GM12878 (cell line): ENCODE measurements around the gene SCTR. TPM values are rescaled to one million over a fixed set of nuclear protein-coding genes. Genes with fewer than 3 reads are reported as not detected.

Experiments
- ATAC-seq: fragments of 200-7000 bp; cut with Tn5 transposase; 3 replicates; pipeline ENCODE4 v1.9.1; 2020; ENCODE audit warnings: mild to moderate bottlenecking, moderate library complexity
- BruUV-seq: library from RNA; stranded (reverse); fragments of 400-500 nt; replicated peaks from 2 replicates; lab custom pipeline; 2021; lab: Mats Ljungman, UMichigan
- CTCF ChIA-PET: fragments of 300-600 bp; sonication (Branson Sonifier 250); formaldehyde crosslinking; extraction: SDS; loops from one replicate; lab custom pipeline; 2021; ENCODE audit warnings: inconsistent platforms; lab: Yijun Ruan, JAX
- POLR2A ChIA-PET: fragments of 350-600 bp; formaldehyde crosslinking; extraction: SDS; loops from one replicate; lab custom pipeline; 2021; ENCODE audit warnings: inconsistent platforms; lab: Charles Lee
- RAD21 ChIA-PET: fragments of 300-600 bp; sonication (Branson Sonifier 250); formaldehyde crosslinking; loops from one replicate; lab custom pipeline; 2023; ENCODE audit warnings: antibody characterized with exemption; ENCODE audit not compliant: unreplicated experiment; lab: Charles Lee
- SMC1A ChIA-PET: fragments of 300-600 bp; sonication (Branson Sonifier 250); formaldehyde crosslinking; loops from one replicate; lab custom pipeline; 2023; ENCODE audit not compliant: unreplicated experiment, uncharacterized antibody; lab: Charles Lee
- DNase-seq: peaks from one replicate; pipeline ENCODE4 v3.0.0-alpha.2; 2011; ENCODE audit warnings: low read depth, low spot score
- FAIRE-seq: peaks from 3 replicates; lab custom pipeline; 2011; peaks lifted over from hg19 to GRCh38; lab: Jason Lieb, UNC
- H2AFZ ChIP-seq: 2 replicates; pipeline ENCODE4 v1.6.0; 2011; ENCODE audit warnings: low read depth, low read length, control low read depth; ENCODE audit not compliant: control insufficient read depth
- H3K27ac ChIP-seq: 2 replicates; pipeline ENCODE4 v1.5.1; 2011; ENCODE audit warnings: control low read depth; ENCODE audit not compliant: control insufficient read depth, insufficient read depth
- H3K27me3 ChIP-seq, 2 experiments: replicated peaks in 1 of 2; 2 replicates each; pipeline versions ENCODE4 v1.6.0 to v1.6.1; 2011; ENCODE audit warnings: low read length in 1 of 2; ENCODE audit not compliant: control insufficient read depth in 2 of 2, insufficient read depth in 2 of 2
- H3K36me3 ChIP-seq, 2 experiments: 2 replicates each; pipeline ENCODE4 v1.5.1; 2011; ENCODE audit warnings: low read length in 1 of 2; ENCODE audit not compliant: control insufficient read depth in 2 of 2, insufficient read depth in 2 of 2
- H3K4me1 ChIP-seq: 2 replicates; pipeline ENCODE4 v1.6.1; 2011; ENCODE audit warnings: mild to moderate bottlenecking, low read length, moderate library complexity, mixed read lengths; ENCODE audit not compliant: control insufficient read depth, insufficient read depth
- H3K4me2 ChIP-seq: 2 replicates; pipeline ENCODE4 v1.6.0; 2011; ENCODE audit warnings: control low read depth; ENCODE audit not compliant: control insufficient read depth, insufficient read depth
- H3K4me3 ChIP-seq: fragments of 200-600 bp; sonication (generic); 2 replicates; pipeline ENCODE4 v1.5.1; 2016
- H3K79me2 ChIP-seq: 2 replicates; pipeline ENCODE4 v1.6.0; 2011; ENCODE audit warnings: low read length; ENCODE audit not compliant: control insufficient read depth, insufficient read depth
- H3K9ac ChIP-seq: 2 replicates; pipeline ENCODE4 v1.8.0; 2011; ENCODE audit warnings: low read length, control low read depth, mixed read lengths; ENCODE audit not compliant: control insufficient read depth, insufficient read depth
- H3K9me3 ChIP-seq: replicated peaks from 3 replicates; pipeline ENCODE4 v1.5.1; 2011; ENCODE audit warnings: mild to moderate bottlenecking, low read length; ENCODE audit not compliant: control insufficient read depth, insufficient read depth
- H4K20me1 ChIP-seq: 2 replicates; pipeline ENCODE4 v1.6.0; 2011; ENCODE audit not compliant: control insufficient read depth, insufficient read depth
- BACH1 ChIP-seq: fragments of 450-650 bp; IDR thresholded peaks from 2 replicates; pipeline ENCODE4 v1.6.1; 2017; ENCODE audit warnings: mild to moderate bottlenecking, borderline replicate concordance
- BCL3 ChIP-seq: IDR thresholded peaks from 2 replicates; pipeline ENCODE4 v1.6.1; 2011; ENCODE audit warnings: borderline replicate concordance, low read depth, mild to moderate bottlenecking, moderate library complexity, low read length; ENCODE audit not compliant: insufficient read depth, poor library complexity, severe bottlenecking
- ZBTB4 ChIP-seq: fragments of 450-650 bp; formaldehyde crosslinking; IDR thresholded peaks from 2 replicates; pipeline ENCODE4 v1.4.0; 2022; ENCODE audit warnings: mild to moderate bottlenecking, moderate library complexity
- WGBS: methylation state at CpG from one replicate; pipeline ENCODE4 v1.1.6; 2016; ENCODE audit warnings: low lambda C conversion rate; ENCODE audit not compliant: insufficient replicate concordance, insufficient coverage; ENCODE audit errors: missing lambda C conversion rate; 5-methylcytosine and 5-hydroxymethylcytosine counted together
- in situ Hi-C: fragments of 300-500 bp; cut with MboI; formaldehyde crosslinking; loops from 9 replicates; pipeline ENCODE4 v1.14.3; 2018; ENCODE audit warnings: mixed read lengths
- intact Hi-C: fragments of 100-400 bp; cut with micrococcal nuclease; formaldehyde crosslinking; loops from one replicate; pipeline ENCODE4 v1.14.2; 2022; ENCODE audit not compliant: unreplicated experiment
- polyA plus RNA-seq, 11 experiments: library from polyadenylated mRNA; depleted of rRNA in 4 of 11; unstranded in 6 of 11; stranded (reverse) in 5 of 11; fragments of >200 nt; fragmentation: Nextera tagmentation in 4 of 11; fragmentation: Illumina TruSeq in 1 of 11; extraction: Ambion mirVana in 4 of 11; extraction: Trizol in 1 of 11; gene quantifications; 1 replicate in 1 of 11; 2 replicates in 10 of 11; pipeline versions ENCODE4 v1.2.1 to v1.2.3, GENCODE V29; 2011 to 2016; ENCODE audit warnings: inconsistent platforms in 2 of 11, missing spikeins in 2 of 11, low read depth in 1 of 11
- total RNA-seq, 4 experiments: library from RNA; depleted of rRNA in 3 of 4; stranded (reverse); fragments of >200 nt in 3 of 4; fragmentation: Illumina TruSeq in 1 of 4; extraction: Trizol in 1 of 4; gene quantifications; 2 replicates each; pipeline versions ENCODE4 v1.2.1 to v1.2.3, GENCODE V29; 2013 to 2021

SCTR gene
- total and polyA plus RNA-seq, 10 of the 15 experiments (the other 5 are each of a cell fraction or from before 2014, with no cell fraction given) = 0.26 TPM; not detected in 9

GRCh38 chr2:119473621-119474370, 50.5 kb downstream of the SCTR start:
- ChIA-PET POLR2A (no interaction called here), RAD21 (interaction anchor here (5.2 kb wide), 1 partner anchor 67 kb away, joined by 75 read pairs; no protein-coding TSS in a partner anchor), CTCF (interaction anchor here (5.7 to 9.2 kb wide), 2 partner anchors 57 to 67 kb away, joined by 31 to 187 read pairs; no protein-coding TSS in a partner anchor), SMC1A (interaction anchor here (0.8 to 1.2 kb wide), 3 partner anchors 58 to 592 kb away, joined by 3 to 4 read pairs (median 3); no protein-coding TSS in a partner anchor)
- Histone ChIP-seq H4K20me1 (no peaks in the 10 kb centered on the region), H3K4me2 (no peak overlapping the region), H3K9ac (no peak overlapping the region), H3K4me3 (no peak overlapping the region), H2AFZ (no peak overlapping the region), H3K27ac (no peak overlapping the region), H3K27me3 (no peaks in the 10 kb centered on the region), H3K4me1 (no peaks in the 10 kb centered on the region), H3K9me3 (no peaks in the 10 kb centered on the region), H3K36me3 (no peaks in the 10 kb centered on the region), H3K79me2 (no peaks in the 10 kb centered on the region)
- WGBS = 37% methylated on average over 16 of the region's 16 CpGs
- no peak for ATAC-seq
- TF ChIP-seq BCL3 (no peak), ZBTB4 (CRISPR knock-in tag) (no peak), BACH1 (no peak)
- intact Hi-C loops (no loop called here), in situ Hi-C loops (no loop called here)
- DNase-seq = no peak
- no peak for FAIRE-seq
- BruUV-seq = no TSS peak
